ENCODE data around the gene OR6J1. TPM values are rescaled to one million over a fixed set of nuclear protein-coding genes. Genes with fewer than 3 reads are reported as not detected.
A peak's percentile ranks its signal among the peaks of the same experiment; 100 is the strongest.

OR6J1 gene
- total and polyA plus RNA-seq, 2 of the 8 experiments (the other 6 are each of a cell fraction or from before 2014, with no cell fraction given): not detected

GRCh38 chr14:22656226-22656625 is 12.1 kb upstream of the OR6J1 start:
- Histone ChIP-seq H3K4me1 (replicated peaks in 1 of 4; ENCODE audit: control insufficient read depth in 3 of 4, insufficient read depth in 4 of 4, low read length in 3 of 4) (no peaks in the 10 kb centered on the region), H3K4ac (replicated peaks; ENCODE audit: insufficient read length, low read depth, low read length) (no peak overlapping the region), H3K23me2 (ENCODE audit: low read depth, low read length) (no peaks in the 10 kb centered on the region), H4K5ac (ENCODE audit: insufficient read length, low read depth, low read length) (no peak overlapping the region), H3K56ac (replicated peaks; ENCODE audit: insufficient read length, low read depth, low read length) (no peak overlapping the region), H2AK5ac (ENCODE audit: low read depth, low read length) (no peak overlapping the region), H3K36me3 (ENCODE audit: control insufficient read depth in 2 of 4, insufficient read depth in 4 of 4, low read length in 3 of 4) (no peaks in the 10 kb centered on the region), H3K79me2 (ENCODE audit: control insufficient read depth in 1 of 2, insufficient read depth in 2 of 2, low read length in 2 of 2) (no peaks in the 10 kb centered on the region), H3K27ac (ENCODE audit: low read depth, low read length) (no peak overlapping the region), H3K4me3 (ENCODE audit: extremely low read depth in 1 of 4, insufficient read depth in 2 of 4, low read depth in 3 of 4, low read length in 4 of 4) (no peak overlapping the region), H3K18ac (ENCODE audit: extremely low read depth, low read length) (no peak overlapping the region), H4K91ac (replicated peaks; ENCODE audit: insufficient read length, low read length) (no peak overlapping the region), H2BK20ac (ENCODE audit: low read length) (no peak overlapping the region), H2BK120ac (replicated peaks; ENCODE audit: low read depth, low read length) (no peak overlapping the region), H3K9me3 (ENCODE audit: insufficient read depth in 2 of 2, low read depth in 1 of 2, low read length in 1 of 2) (no peaks in the 10 kb centered on the region), H2AFZ (ENCODE audit: low read length) (0 out of 2 replicates have a peak overlapping the region, but pooled peaks have one; percentile 30), H3K23ac (ENCODE audit: insufficient read length) (no peak overlapping the region), H3K4me2 (ENCODE audit: insufficient read depth in 1 of 2, low read depth in 2 of 2, low read length in 2 of 2) (no peak overlapping the region), H2BK12ac (ENCODE audit: low read depth, low read length) (no peak overlapping the region), H3K79me1 (ENCODE audit: low read depth, low read length) (no peaks in the 10 kb centered on the region), H3K14ac (ENCODE audit: insufficient read length) (no peak overlapping the region), H4K8ac (ENCODE audit: extremely low read depth, insufficient read depth, low read length) (no peak overlapping the region), H2BK5ac (ENCODE audit: low read depth, low read length) (no peak overlapping the region), H4K20me1 (replicated peaks in 1 of 2; ENCODE audit: control insufficient read depth in 1 of 2, insufficient read depth in 2 of 2, low read length in 2 of 2) (no peaks in the 10 kb centered on the region), H3K27me3 (replicated peaks in 1 of 4; ENCODE audit: control insufficient read depth in 3 of 4, extremely low read depth in 1 of 4, insufficient read depth in 3 of 4, low read length in 3 of 4) (0 out of 7 replicates have a peak, but pooled peaks cover 0 to 2% (median 0%) of the 10 kb centered on the region in 4 experiments), H2BK15ac (ENCODE audit: low read length) (no peak overlapping the region), H3K9ac (replicated peaks in 1 of 4; ENCODE audit: extremely low read depth in 1 of 4, low read depth in 3 of 4, low read length in 3 of 4) (no peak overlapping the region)
- CTCF ChIA-PET (ENCODE audit: partially characterized antibody): interaction anchor here (0.7 to 6.7 kb wide), 10 partner anchors 10 to 110 kb away, joined by 3 to 78 read pairs (median 3); partner anchors contain the start of genes ABHD4, DAD1, OR6J1 and OXA1L
- FAIRE-seq (no peak), DNase-seq (ENCODE audit: low read depth in 1 of 2, low spot score in 2 of 2) (no peak)
- WGBS, 2 experiments (ENCODE audit: extremely low coverage in 1 of 2, insufficient coverage in 1 of 2, insufficient read length in 1 of 2, insufficient replicate concordance in 2 of 2, low coverage in 1 of 2, low lambda C conversion rate in 2 of 2, missing lambda C conversion rate in 1 of 2): 72% methylated on average over 2 of the region's 2 CpGs; no CpG with 5 or more reads in 1 of the 2 experiments
- POLR2A ChIA-PET (ENCODE audit: partially characterized antibody): interaction anchor here (0.6 kb wide), 1 partner anchor 70 kb away, joined by 3 read pairs; no protein-coding TSS in a partner anchor
- TF ChIP-seq SAP30 (IDR thresholded peaks at IDR 0.05; ENCODE audit: insufficient read depth, insufficient replicate concordance, low read length): no peak
- no peak for TF ChIP-seq RBBP5 (IDR thresholded peaks at IDR 0.05; ENCODE audit: borderline replicate concordance, low read depth, low read length)
- TF ChIP-seq TAF1 (IDR thresholded peaks at IDR 0.05; ENCODE audit: low read depth, low read length): no peak
- no peak for TF ChIP-seq EZH2 (IDR thresholded peaks at IDR 0.05; ENCODE audit: low read depth, low read length, severe bottlenecking)
- no peak for TF ChIP-seq EP300 (IDR thresholded peaks at IDR 0.05; ENCODE audit: borderline replicate concordance in 1 of 2, low read depth in 2 of 2, low read length in 2 of 2)
